Cardiac muscle cell (in vitro differentiated cells and primary cell): ENCODE results near the gene CYB5R3. TPM values are rescaled to one million over a fixed set of nuclear protein-coding genes. Genes with fewer than 3 reads are reported as not detected.
A peak's percentile ranks its signal among the peaks of the same experiment; 100 is the strongest.

ENCODE experiments used
- DNase-seq, 2 donors: peaks; one replicate each; pipeline versions ENCODE4 v3.0.0 to v3.0.0-alpha.2; 2010 to 2017; ENCODE audit warnings: low read depth in 1 of 2, low spot score in 1 of 2
- H3K27ac ChIP-seq: fragments of 200-600 bp; sonication (generic); 2 replicates; pipeline ENCODE4 v1.5.1; 2016
- H3K27me3 ChIP-seq: fragments of 200-600 bp; sonication (generic); 2 replicates; pipeline ENCODE4 v1.6.0; 2016; ENCODE audit warnings: control low read depth
- H3K36me3 ChIP-seq: fragments of 200-600 bp; sonication (generic); 2 replicates; pipeline ENCODE4 v1.5.1; 2016; ENCODE audit warnings: control low read depth
- H3K4me1 ChIP-seq: fragments of 200-600 bp; sonication (generic); 2 replicates; pipeline ENCODE4 v1.8.1; 2017; ENCODE audit warnings: low read depth, mild to moderate bottlenecking, mixed run types
- H3K4me3 ChIP-seq: fragments of 200-600 bp; sonication (generic); 2 replicates; pipeline ENCODE4 v1.5.1; 2016; ENCODE audit warnings: mild to moderate bottlenecking
- H3K9me3 ChIP-seq: fragments of 200-600 bp; sonication (generic); 2 replicates; pipeline ENCODE4 v1.5.1; 2017; ENCODE audit warnings: low read depth, mild to moderate bottlenecking, control low read depth
- CTCF ChIP-seq: IDR thresholded peaks from 2 replicates; pipeline ENCODE4 v1.5.1; 2012; ENCODE audit warnings: low read depth, mild to moderate bottlenecking, low read length
- polyA plus RNA-seq: library from polyadenylated mRNA; unstranded; fragments of >200 nt; fragmentation: Nextera tagmentation; extraction: Ambion mirVana; gene quantifications from 2 replicates; pipeline ENCODE4 v1.2.1, GENCODE V29; 2016
- total RNA-seq: library from RNA; depleted of rRNA; stranded (reverse); fragments of >200 nt; gene quantifications from 2 replicates; pipeline ENCODE4 v1.2.3, GENCODE V29; 2016

Gene CYB5R3
- total and polyA plus RNA-seq, 2 experiments from 2014 or later = 180 to 366 TPM

- H3K36me3 ChIP-seq = peaks cover 40% of the 10 kb centered on the region
- DNase-seq = no peak
- no peaks in the 10 kb centered on the region for H3K4me1 ChIP-seq
- peak; percentile 32 for TF ChIP-seq CTCF
- H3K27me3 ChIP-seq = no peaks in the 10 kb centered on the region
- H3K27ac ChIP-seq = no peak overlapping the region
- no peak overlapping the region for H3K4me3 ChIP-seq
- no peaks in the 10 kb centered on the region for H3K9me3 ChIP-seq
Measured at GRCh38 chr22:42632096-42632495, 17.1 kb downstream of the CYB5R3 start.

DNA sequence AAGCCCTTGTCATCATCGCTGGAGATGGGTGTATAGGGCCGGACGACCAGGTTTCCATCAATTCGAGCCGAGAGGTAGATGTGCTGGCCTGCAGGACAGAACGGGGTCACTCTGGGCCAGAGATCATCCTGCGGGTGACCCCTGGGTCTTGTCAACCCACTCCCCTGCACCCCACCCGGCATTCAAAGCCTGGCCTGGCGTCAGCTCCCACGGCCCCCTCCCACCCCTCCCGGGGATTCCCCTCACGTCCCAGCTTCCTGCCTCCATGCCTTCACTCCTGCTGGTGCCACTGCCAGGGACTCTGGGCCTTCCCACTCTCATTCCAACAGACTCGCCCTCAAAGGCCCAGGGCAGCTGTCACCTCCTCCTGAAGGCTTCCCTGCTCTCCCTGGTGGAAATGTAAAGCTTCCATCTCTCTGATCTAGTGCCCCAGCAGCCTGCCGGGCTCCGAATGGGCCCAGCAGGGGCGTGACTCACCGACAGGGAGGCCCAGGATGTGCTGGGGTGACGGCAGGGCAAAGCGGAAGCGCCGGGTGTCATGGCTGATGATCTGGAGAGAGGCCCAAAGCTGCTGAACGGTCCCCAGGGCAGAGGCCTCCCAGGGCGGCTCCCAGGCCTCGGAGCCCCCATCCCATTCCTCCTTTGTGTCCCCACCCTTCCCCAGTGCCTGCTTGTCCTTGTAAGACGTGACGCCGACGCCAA lies 18.1 kb downstream of the CYB5R3 start:
- no peak overlapping the region for H3K4me3 ChIP-seq
- no peaks in the 10 kb centered on the region for H3K9me3 ChIP-seq
- no peaks in the 10 kb centered on the region for H3K27me3 ChIP-seq
- no peak overlapping the region for H3K27ac ChIP-seq
- H3K36me3 ChIP-seq = peaks cover 45% of the 10 kb centered on the region
- TF ChIP-seq CTCF = no peak
- no peak for DNase-seq
- no peaks in the 10 kb centered on the region for H3K4me1 ChIP-seq

- no peak overlapping the region for H3K4me3 ChIP-seq
- TF ChIP-seq CTCF = no peak
- H3K9me3 ChIP-seq = no peaks in the 10 kb centered on the region
- H3K36me3 ChIP-seq = peaks cover 51% of the 10 kb centered on the region
- H3K27me3 ChIP-seq = no peaks in the 10 kb centered on the region
- no peak for DNase-seq
- no peak overlapping the region for H3K27ac ChIP-seq
- H3K4me1 ChIP-seq = no peaks in the 10 kb centered on the region
Measured at GRCh38 chr22:42630211-42630610, 19.0 kb downstream of the CYB5R3 start.

GRCh38 chr22:42627981-42628380 lies 21.2 kb downstream of the CYB5R3 start:
- no peak for DNase-seq
- H3K27me3 ChIP-seq = no peaks in the 10 kb centered on the region
- H3K36me3 ChIP-seq = peaks cover 52% of the 10 kb centered on the region
- H3K4me1 ChIP-seq = no peaks in the 10 kb centered on the region
- no peaks in the 10 kb centered on the region for H3K9me3 ChIP-seq
- H3K4me3 ChIP-seq = no peak overlapping the region
- TF ChIP-seq CTCF = no peak
- H3K27ac ChIP-seq = no peak overlapping the region

DNA sequence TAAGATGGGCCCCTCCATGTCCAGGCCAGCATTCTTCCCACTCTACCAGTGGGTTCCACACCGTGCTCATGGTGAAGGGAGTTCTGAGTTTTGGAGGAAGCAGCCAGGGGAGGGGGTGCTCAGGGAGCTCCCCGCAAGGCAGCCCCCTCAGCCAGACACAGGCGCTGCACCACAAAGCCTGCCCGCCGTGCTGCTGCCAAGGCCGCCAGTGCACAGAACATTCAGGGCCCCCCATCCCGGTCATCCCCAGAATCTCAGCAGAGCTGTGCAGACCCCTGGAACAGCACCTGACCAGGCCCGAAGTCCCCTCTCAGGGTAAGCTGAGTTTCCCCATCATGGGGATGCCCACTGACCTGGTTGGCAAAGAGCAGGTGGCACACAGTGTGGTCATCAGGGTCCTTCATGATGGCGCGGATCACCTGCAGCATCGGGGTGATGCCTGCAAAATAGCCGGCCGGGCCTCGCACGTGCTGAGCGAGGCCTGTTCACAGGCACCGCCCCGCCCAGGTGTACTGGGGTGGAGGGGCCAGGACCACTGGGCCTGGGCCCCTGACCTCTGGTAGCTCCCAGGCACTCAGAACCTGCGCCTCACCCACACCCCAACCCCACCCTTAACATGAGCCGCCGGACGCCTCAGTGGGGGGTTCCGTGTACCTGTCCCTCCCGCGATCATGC lies 22.1 kb downstream of the CYB5R3 start:
- Histone ChIP-seq H3K27me3 (no peaks in the 10 kb centered on the region), H3K4me1 (no peaks in the 10 kb centered on the region), H3K27ac (no peak overlapping the region), H3K36me3 (peaks cover 48% of the 10 kb centered on the region), H3K4me3 (no peak overlapping the region), H3K9me3 (no peaks in the 10 kb centered on the region)
- no peak for DNase-seq
- TF ChIP-seq CTCF = no peak
